Liver (tissue), 9 donors: ENCODE results near the gene ARHGAP32. TPM values are rescaled to one million over a fixed set of nuclear protein-coding genes. Genes with fewer than 3 reads are reported as not detected.

Experiments used
- DNase-seq: peaks from one replicate; pipeline ENCODE4 v3.0.0-alpha.2; 2017; ENCODE audit warnings: low spot score
- H3K27ac ChIP-seq, 2 donors: one replicate each; pipeline ENCODE4 v1.7.0; 2013; ENCODE audit warnings: inconsistent platforms in 2 of 2, low read length in 2 of 2, control low read depth in 1 of 2, low read depth in 1 of 2, mild to moderate bottlenecking in 1 of 2
- H3K27me3 ChIP-seq, 4 donors: one replicate each; pipeline versions ENCODE4 v1.6.1 to v1.7.0; 2013; ENCODE audit warnings: low read length in 3 of 4, inconsistent platforms in 1 of 4, mild to moderate bottlenecking in 1 of 4, moderate library complexity in 1 of 4; ENCODE audit not compliant: control insufficient read depth in 4 of 4, insufficient read depth in 4 of 4
- H3K36me3 ChIP-seq, 4 donors: one replicate each; pipeline versions ENCODE4 v1.6.1 to v1.7.0; 2013; ENCODE audit warnings: low read length in 3 of 4, mild to moderate bottlenecking in 3 of 4, low read depth in 1 of 4, moderate library complexity in 1 of 4; ENCODE audit not compliant: control insufficient read depth in 4 of 4, insufficient read depth in 3 of 4
- H3K4me1 ChIP-seq, 4 donors: one replicate each; pipeline versions ENCODE4 v1.6.1 to v1.7.0; 2013; ENCODE audit warnings: low read length in 3 of 4, mild to moderate bottlenecking in 3 of 4, moderate library complexity in 1 of 4; ENCODE audit not compliant: control insufficient read depth in 4 of 4, insufficient read depth in 4 of 4
- H3K4me3 ChIP-seq, 3 donors: one replicate each; pipeline versions ENCODE4 v1.6.1 to v1.7.0; 2013; ENCODE audit warnings: low read length in 3 of 3, control low read depth in 1 of 3, low read depth in 1 of 3, mild to moderate bottlenecking in 1 of 3
- H3K9ac ChIP-seq, 2 donors: one replicate each; pipeline ENCODE4 v1.7.0; 2013; ENCODE audit warnings: low read length in 2 of 2, mild to moderate bottlenecking in 2 of 2, moderate library complexity in 2 of 2, control low read depth in 1 of 2, low read depth in 1 of 2
- H3K9me3 ChIP-seq, 4 donors: one replicate each; pipeline versions ENCODE4 v1.6.1 to v1.7.0; 2013; ENCODE audit warnings: low read length in 3 of 4; ENCODE audit not compliant: control insufficient read depth in 4 of 4
- ATF3 ChIP-seq: IDR thresholded peaks from 2 replicates; pipeline ENCODE4 v1.6.1; 2016; ENCODE audit warnings: antibody characterized with exemption
- EGR1 ChIP-seq, 2 donors: IDR thresholded peaks; 2 replicates each; pipeline ENCODE4 v1.6.1; 2016 to 2018; ENCODE audit warnings: antibody characterized with exemption in 2 of 2, low read depth in 2 of 2
- FOXA1 ChIP-seq: IDR thresholded peaks from 2 replicates; pipeline ENCODE4 v1.6.1; 2016; ENCODE audit warnings: antibody characterized with exemption
- FOXA2 ChIP-seq: IDR thresholded peaks from 2 replicates; pipeline ENCODE4 v1.6.1; 2016; ENCODE audit warnings: antibody characterized with exemption
- GABPA ChIP-seq, 2 donors: IDR thresholded peaks in 1 of 2; conservative IDR thresholded peaks in 1 of 2; 2 replicates each; pipeline ENCODE4 v1.6.1; 2016; ENCODE audit warnings: antibody characterized with exemption in 2 of 2, mild to moderate bottlenecking in 1 of 2, moderate library complexity in 1 of 2
- HNF4A ChIP-seq, 2 donors: conservative IDR thresholded peaks; 2 replicates each; pipeline ENCODE4 v1.6.1; 2016; ENCODE audit warnings: antibody characterized with exemption in 2 of 2, mild to moderate bottlenecking in 2 of 2
- HNF4G ChIP-seq: IDR thresholded peaks from 2 replicates; pipeline ENCODE4 v1.6.1; 2016; ENCODE audit warnings: antibody characterized with exemption
- JUND ChIP-seq, 2 donors: IDR thresholded peaks; 2 replicates each; pipeline ENCODE4 v1.6.1; 2016; ENCODE audit warnings: antibody characterized with exemption in 2 of 2
- RAD21 ChIP-seq, 2 donors: IDR thresholded peaks; 2 replicates each; pipeline ENCODE4 v1.6.1; 2016; ENCODE audit warnings: antibody characterized with exemption in 2 of 2, mild to moderate bottlenecking in 2 of 2
- REST ChIP-seq: IDR thresholded peaks from 2 replicates; pipeline ENCODE4 v1.6.1; 2016; ENCODE audit warnings: antibody characterized with exemption, mild to moderate bottlenecking
- RXRA ChIP-seq, 2 donors: IDR thresholded peaks; 2 replicates each; pipeline ENCODE4 v1.6.1; 2017 to 2018; ENCODE audit warnings: antibody characterized with exemption in 2 of 2, mild to moderate bottlenecking in 1 of 2
- SP1 ChIP-seq: IDR thresholded peaks from 2 replicates; pipeline ENCODE4 v1.6.1; 2018; ENCODE audit warnings: antibody characterized with exemption, mild to moderate bottlenecking
- YY1 ChIP-seq: IDR thresholded peaks from 2 replicates; pipeline ENCODE4 v1.6.1; 2016; ENCODE audit warnings: antibody characterized with exemption, mild to moderate bottlenecking
- WGBS: extraction: QIAGEN DNeasy Blood & Tissue Kit; methylation state at CpG from one replicate; pipeline ENCODE4 v1.1.7; 2013; 5-methylcytosine and 5-hydroxymethylcytosine counted together
- polyA plus RNA-seq, 2 donors: library from polyadenylated mRNA; stranded (reverse) in 1 of 2; unstranded in 1 of 2; fragments of 200-250 nt in 1 of 2; fragments of >200 nt in 1 of 2; fragmentation: Nextera tagmentation in 1 of 2; extraction: Ambion mirVana in 1 of 2; gene quantifications; one replicate each; pipeline versions ENCODE4 v1.2.1 to v1.2.3, GENCODE V29; 2013 to 2015
- total RNA-seq, 2 donors: library from RNA; depleted of rRNA; stranded (reverse); fragments of >200 nt; gene quantifications; one replicate each; pipeline ENCODE4 v1.2.3, GENCODE V29; 2014
- TF ChIP-seq, protein P1 (sequence below): IDR thresholded peaks from 2 replicates; pipeline ENCODE4 v1.6.1; 2016; ENCODE audit warnings: antibody characterized with exemption
- TF ChIP-seq, protein P2 (sequence below): fragments of 150-350 bp; IDR thresholded peaks from 2 replicates; pipeline ENCODE4 v1.5.1; 2017; ENCODE audit warnings: improper control_type of control experiment, low read depth, low read length; ENCODE audit not compliant: missing input control
- donor health status: healthy.
- donor health status: healthy.
- donor health status: healthy.
- donor health status: healthy.
- donor health status: healthy.

ARHGAP32 gene
- total and polyA plus RNA-seq, 4 donors: 1.8 to 13.1 (median 2.6) TPM

- WGBS: 78% methylated on average over 11 of the region's 11 CpGs
- Histone ChIP-seq H3K9me3 (no peaks in the 10 kb centered on the region), H3K4me3 (no peak overlapping the region), H3K27me3 (peaks cover 0 to 2% (median 1%) of the 10 kb centered on the region in 4 donors), H3K4me1 (no peaks in the 10 kb centered on the region), H3K36me3 (no peaks in the 10 kb centered on the region), H3K27ac (no peak overlapping the region), H3K9ac (no peak overlapping the region)
- no peak for DNase-seq
- TF ChIP-seq, protein P1, sequence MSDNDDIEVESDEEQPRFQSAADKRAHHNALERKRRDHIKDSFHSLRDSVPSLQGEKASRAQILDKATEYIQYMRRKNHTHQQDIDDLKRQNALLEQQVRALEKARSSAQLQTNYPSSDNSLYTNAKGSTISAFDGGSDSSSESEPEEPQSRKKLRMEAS: no peak
- TF ChIP-seq YY1 (no peak), SP1 (no peak), HNF4A (conservative IDR thresholded peaks at IDR 0.05) (no peak), JUND (IDR thresholded peaks at IDR 0.05) (no peak), RXRA (IDR thresholded peaks at IDR 0.05) (no peak)
Measured at GRCh38 chr11:128927108-128927461, 265.0 kb downstream of the ARHGAP32 start.

DNA sequence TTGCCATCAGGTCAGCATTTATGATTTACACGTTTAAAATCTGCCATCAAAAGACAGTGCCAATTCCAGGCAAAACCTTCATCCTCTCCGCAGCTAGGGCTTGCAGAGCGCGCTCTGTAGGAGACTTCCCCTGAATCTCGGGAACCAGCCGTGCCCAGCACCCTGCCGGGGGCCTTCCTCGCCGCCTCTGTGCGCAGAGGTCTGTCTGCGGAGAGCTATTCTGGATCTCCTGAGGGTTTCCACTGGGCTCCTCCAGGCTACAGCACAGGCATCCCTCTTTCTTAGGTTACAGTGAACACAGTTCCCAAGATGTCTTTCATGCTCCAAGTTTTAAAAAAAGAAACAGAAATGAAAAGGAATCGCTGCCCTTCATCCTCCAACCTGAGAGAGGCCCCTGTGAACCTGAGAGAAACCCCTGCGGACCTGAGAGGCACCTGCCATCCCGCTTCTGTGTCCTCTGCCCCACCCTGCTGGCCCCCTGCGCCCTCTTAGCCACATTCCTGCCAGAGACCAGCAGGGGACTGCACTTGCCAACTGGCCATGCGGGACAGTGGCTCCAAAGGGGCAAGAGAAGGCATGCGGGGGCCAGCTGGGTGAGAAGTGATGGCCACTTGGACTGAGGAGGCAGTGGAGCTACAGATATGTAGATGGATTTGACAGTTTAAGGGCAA, 265.6 kb downstream of the ARHGAP32 start:
- WGBS: 74% methylated on average over 17 of the region's 17 CpGs
- no peak for DNase-seq

GRCh38 chr11:128926000-128926399, 266.1 kb downstream of the ARHGAP32 start:
- 72% methylated on average over 3 of the region's 3 CpGs for WGBS
- Histone ChIP-seq H3K27ac (no peak overlapping the region), H3K9me3 (no peaks in the 10 kb centered on the region), H3K36me3 (no peaks in the 10 kb centered on the region), H3K4me1 (no peaks in the 10 kb centered on the region), H3K27me3 (peaks cover 0 to 2% (median 1%) of the 10 kb centered on the region in 4 donors), H3K9ac (no peak overlapping the region), H3K4me3 (no peak overlapping the region)
- TF ChIP-seq, protein P1: no peak
- TF ChIP-seq REST (no peak), FOXA2 (no peak), RXRA (IDR thresholded peaks at IDR 0.05) (no peak), YY1 (no peak), ATF3 (no peak), HNF4A (conservative IDR thresholded peaks at IDR 0.05) (no peak), SP1 (no peak), RAD21 (IDR thresholded peaks at IDR 0.05) (no peak), HNF4G (no peak), GABPA (IDR thresholded peaks at IDR 0.05 in 1 of 2, conservative IDR thresholded peaks at IDR 0.05 in 1 of 2) (no peak), EGR1 (IDR thresholded peaks at IDR 0.05; ENCODE audit: low read depth in 2 of 2) (no peak)
- TF ChIP-seq, protein P2, sequence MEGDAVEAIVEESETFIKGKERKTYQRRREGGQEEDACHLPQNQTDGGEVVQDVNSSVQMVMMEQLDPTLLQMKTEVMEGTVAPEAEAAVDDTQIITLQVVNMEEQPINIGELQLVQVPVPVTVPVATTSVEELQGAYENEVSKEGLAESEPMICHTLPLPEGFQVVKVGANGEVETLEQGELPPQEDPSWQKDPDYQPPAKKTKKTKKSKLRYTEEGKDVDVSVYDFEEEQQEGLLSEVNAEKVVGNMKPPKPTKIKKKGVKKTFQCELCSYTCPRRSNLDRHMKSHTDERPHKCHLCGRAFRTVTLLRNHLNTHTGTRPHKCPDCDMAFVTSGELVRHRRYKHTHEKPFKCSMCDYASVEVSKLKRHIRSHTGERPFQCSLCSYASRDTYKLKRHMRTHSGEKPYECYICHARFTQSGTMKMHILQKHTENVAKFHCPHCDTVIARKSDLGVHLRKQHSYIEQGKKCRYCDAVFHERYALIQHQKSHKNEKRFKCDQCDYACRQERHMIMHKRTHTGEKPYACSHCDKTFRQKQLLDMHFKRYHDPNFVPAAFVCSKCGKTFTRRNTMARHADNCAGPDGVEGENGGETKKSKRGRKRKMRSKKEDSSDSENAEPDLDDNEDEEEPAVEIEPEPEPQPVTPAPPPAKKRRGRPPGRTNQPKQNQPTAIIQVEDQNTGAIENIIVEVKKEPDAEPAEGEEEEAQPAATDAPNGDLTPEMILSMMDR: no peak
- no peak for DNase-seq

More for the DNA sequence above, 265.6 kb downstream of the ARHGAP32 start:
- Histone ChIP-seq H3K27me3 (peaks cover 0 to 2% (median 1%) of the 10 kb centered on the region in 4 donors), H3K36me3 (no peaks in the 10 kb centered on the region), H3K9me3 (no peaks in the 10 kb centered on the region), H3K9ac (no peak overlapping the region), H3K27ac (no peak overlapping the region), H3K4me3 (no peak overlapping the region), H3K4me1 (no peaks in the 10 kb centered on the region)
- TF ChIP-seq FOXA1 (no peak), JUND (IDR thresholded peaks at IDR 0.05) (no peak), SP1 (no peak)
